GM21528 (cell line): Measurements from ENCODE around the gene ATP1A2.

Experiments
- ATAC-seq: cut with Tn5 transposase; IDR thresholded peaks from one replicate; pipeline ENCODE4 v1.9.1; 2021; ENCODE audit warnings: mild to moderate bottlenecking, moderate library complexity; ENCODE audit not compliant: unreplicated experiment, low FRiP score

ATP1A2 gene

GRCh38 chr1:160084771-160085321, 30.7 kb upstream of the ATP1A2 start:
- no peak for ATAC-seq

- ATAC-seq: no peak
These were observed 29.7 kb upstream of the ATP1A2 start for GRCh38 chr1:160085686-160086455.

- no peak for ATAC-seq
These were observed 29.1 kb upstream of the ATP1A2 start for GRCh38 chr1:160086456-160086892.

- ATAC-seq: no peak
These were observed 28.4 kb upstream of the ATP1A2 start for GRCh38 chr1:160087118-160087662.

- ATAC-seq: no peak
These were observed 25.7 kb upstream of the ATP1A2 start for GRCh38 chr1:160089883-160090282.

GRCh38 chr1:160090760-160091159, 24.8 kb upstream of the ATP1A2 start:
- ATAC-seq: no peak

- no peak for ATAC-seq
These were observed 23.8 kb upstream of the ATP1A2 start for GRCh38 chr1:160091666-160092223.

- no peak for ATAC-seq
These were observed 23.0 kb upstream of the ATP1A2 start for GRCh38 chr1:160092366-160093068.

- no peak for ATAC-seq
These were observed 22.5 kb upstream of the ATP1A2 start for GRCh38 chr1:160093069-160093395.

- no peak for ATAC-seq
These were observed 21.8 kb upstream of the ATP1A2 start for GRCh38 chr1:160093624-160094290.

GRCh38 chr1:160094291-160094625, 21.3 kb upstream of the ATP1A2 start:
- ATAC-seq: no peak

- no peak for ATAC-seq
These were observed 20.8 kb upstream of the ATP1A2 start for GRCh38 chr1:160094806-160095205.

GRCh38 chr1:160095382-160096105, 20.0 kb upstream of the ATP1A2 start:
- ATAC-seq: no peak

GRCh38 chr1:160096274-160097116, 19.1 kb upstream of the ATP1A2 start:
- no peak for ATAC-seq

- no peak for ATAC-seq
These were observed 18.2 kb upstream of the ATP1A2 start for GRCh38 chr1:160097151-160097910.

- peak; percentile 43 for ATAC-seq
These were observed 17.4 kb upstream of the ATP1A2 start, which contains the start of gene IGSF8 for GRCh38 chr1:160097911-160098851. IGSF8 (minus strand) TSS chr1:160098619; CDS start chr1:160098472, 147 bp downstream.

GRCh38 chr1:160098852-160099561, 16.6 kb upstream of the ATP1A2 start:
- peak; percentile 76 for ATAC-seq
